Caco-2 (cell line): ENCODE data around the gene IFIH1. TPM values are rescaled to one million over a fixed set of nuclear protein-coding genes. Genes with fewer than 3 reads are reported as not detected.

Experiments used
- BruUV-seq: library from RNA; stranded (reverse); fragments of 400-500 nt; replicated peaks from 2 replicates; lab custom pipeline; 2021; lab: Mats Ljungman, UMichigan
- CTCF ChIA-PET: fragments of 300-600 bp; sonication (Branson Sonifier 250); formaldehyde crosslinking; loops from one replicate; lab custom pipeline; 2022; ENCODE audit warnings: antibody characterized with exemption; lab: Charles Lee
- POLR2A ChIA-PET: fragments of 300-600 bp; sonication (Branson Sonifier 250); formaldehyde crosslinking; loops from one replicate; lab custom pipeline; 2022; ENCODE audit warnings: antibody characterized with exemption; lab: Charles Lee
- DNase-seq, 2 experiments: peaks; one replicate each; pipeline versions ENCODE4 v3.0.0 to v3.0.0-alpha.2; 2020 to 2022
- H3K27me3 ChIP-seq: replicated peaks from 2 replicates; pipeline ENCODE4 v1.6.0; 2011; ENCODE audit warnings: low read length; ENCODE audit not compliant: control insufficient read depth, insufficient read depth
- H3K36me3 ChIP-seq: 2 replicates; pipeline ENCODE4 v1.5.1; 2011; ENCODE audit warnings: low read length; ENCODE audit not compliant: control insufficient read depth, insufficient read depth
- H3K4me1 ChIP-seq: fragments of 250-450 bp; sonication (Bioruptor Pico); 2 replicates; pipeline ENCODE4 v1.5.1; 2020; ENCODE audit warnings: mild to moderate bottlenecking
- H3K4me3 ChIP-seq: 2 replicates; pipeline ENCODE4 v1.5.1; 2011; ENCODE audit warnings: low read depth, mild to moderate bottlenecking, control low read depth, low read length
- H3K9me3 ChIP-seq: fragments of 250-450 bp; sonication (Bioruptor Pico); 2 replicates; pipeline ENCODE4 v1.5.1; 2020; ENCODE audit warnings: mild to moderate bottlenecking, moderate library complexity
- H3K27ac Mint-ChIP-seq: one replicate; pipeline ENCODE4 v1.8.0; 2022; ENCODE audit warnings: mixed read lengths; ENCODE audit not compliant: unreplicated experiment
- H3K27me3 Mint-ChIP-seq: one replicate; pipeline ENCODE4 v1.8.0; 2022; ENCODE audit warnings: mixed read lengths; ENCODE audit not compliant: insufficient read depth, unreplicated experiment
- H3K36me3 Mint-ChIP-seq: one replicate; pipeline ENCODE4 v1.8.0; 2022; ENCODE audit warnings: mild to moderate bottlenecking, mixed read lengths; ENCODE audit not compliant: insufficient read depth, unreplicated experiment
- H3K4me1 Mint-ChIP-seq: one replicate; pipeline ENCODE4 v1.8.0; 2022; ENCODE audit warnings: low read depth, mixed read lengths; ENCODE audit not compliant: unreplicated experiment
- H3K4me3 Mint-ChIP-seq: one replicate; pipeline ENCODE4 v1.8.0; 2022; ENCODE audit warnings: mild to moderate bottlenecking, moderate library complexity, mixed read lengths; ENCODE audit not compliant: unreplicated experiment
- H3K9me3 Mint-ChIP-seq: one replicate; pipeline ENCODE4 v1.8.0; 2022; ENCODE audit warnings: mixed read lengths; ENCODE audit not compliant: unreplicated experiment
- intact Hi-C: fragments of 100-400 bp; cut with micrococcal nuclease; formaldehyde crosslinking; loops from one replicate; pipeline ENCODE4 v1.10.0; 2022; ENCODE audit not compliant: unreplicated experiment
- total RNA-seq: library from RNA; stranded (reverse); gene quantifications from 2 replicates; pipeline ENCODE4 v1.2.3, GENCODE V29; 2022
- TF ChIP-seq, protein P1 (sequence below), 2 experiments: fragments of 200-600 bp in 1 of 2; IDR thresholded peaks; 1 replicate in 1 of 2; 2 replicates in 1 of 2; pipeline versions ENCODE4 v1.5.1 to v1.8.0; 2011 to 2022; ENCODE audit warnings: antibody characterized with exemption in 1 of 2, control low read depth in 1 of 2, inconsistent platforms in 1 of 2, low read depth in 1 of 2, low read length in 1 of 2, mild to moderate bottlenecking in 1 of 2, moderate library complexity in 1 of 2; ENCODE audit not compliant: insufficient read depth in 1 of 2, severe bottlenecking in 1 of 2, unreplicated experiment in 1 of 2

Gene IFIH1
- total RNA-seq, 1 experiment from 2014 or later, result 3.4 TPM

DNA sequence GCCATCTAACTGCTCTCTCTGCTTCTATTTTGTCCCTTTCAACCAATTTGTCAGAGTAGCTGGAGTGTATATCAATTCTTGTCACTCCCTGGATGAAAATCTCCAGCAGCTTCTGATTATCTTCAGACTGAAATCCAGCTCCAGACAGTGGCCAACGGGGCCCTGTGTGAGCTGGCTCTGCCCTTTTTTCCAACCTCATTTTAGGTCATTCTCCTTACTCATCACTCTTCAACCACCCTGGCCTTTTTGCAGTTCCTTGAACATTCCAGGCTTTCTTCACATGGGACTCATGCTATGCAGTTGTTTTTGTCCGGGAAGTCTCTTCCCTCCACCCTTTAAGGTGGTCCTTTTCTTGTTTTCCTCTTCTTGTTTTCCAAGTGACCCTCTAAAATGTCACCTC, 59.8 kb downstream of the IFIH1 start:
- Mint-ChIP-seq H3K27me3 (no peaks in the 10 kb centered on the region), H3K4me1 (no peaks in the 10 kb centered on the region), H3K27ac (no peak overlapping the region), H3K4me3 (no peak overlapping the region), H3K9me3 (no peaks in the 10 kb centered on the region), H3K36me3 (no peaks in the 10 kb centered on the region)
- intact Hi-C loops, result no loop called here
- ChIA-PET POLR2A (no interaction called here), CTCF (no interaction called here)
- no peak overlapping the region for H3K4me3 ChIP-seq
- H3K4me1 ChIP-seq, result no peaks in the 10 kb centered on the region
- no peaks in the 10 kb centered on the region for H3K36me3 ChIP-seq
- TF ChIP-seq, protein P1, sequence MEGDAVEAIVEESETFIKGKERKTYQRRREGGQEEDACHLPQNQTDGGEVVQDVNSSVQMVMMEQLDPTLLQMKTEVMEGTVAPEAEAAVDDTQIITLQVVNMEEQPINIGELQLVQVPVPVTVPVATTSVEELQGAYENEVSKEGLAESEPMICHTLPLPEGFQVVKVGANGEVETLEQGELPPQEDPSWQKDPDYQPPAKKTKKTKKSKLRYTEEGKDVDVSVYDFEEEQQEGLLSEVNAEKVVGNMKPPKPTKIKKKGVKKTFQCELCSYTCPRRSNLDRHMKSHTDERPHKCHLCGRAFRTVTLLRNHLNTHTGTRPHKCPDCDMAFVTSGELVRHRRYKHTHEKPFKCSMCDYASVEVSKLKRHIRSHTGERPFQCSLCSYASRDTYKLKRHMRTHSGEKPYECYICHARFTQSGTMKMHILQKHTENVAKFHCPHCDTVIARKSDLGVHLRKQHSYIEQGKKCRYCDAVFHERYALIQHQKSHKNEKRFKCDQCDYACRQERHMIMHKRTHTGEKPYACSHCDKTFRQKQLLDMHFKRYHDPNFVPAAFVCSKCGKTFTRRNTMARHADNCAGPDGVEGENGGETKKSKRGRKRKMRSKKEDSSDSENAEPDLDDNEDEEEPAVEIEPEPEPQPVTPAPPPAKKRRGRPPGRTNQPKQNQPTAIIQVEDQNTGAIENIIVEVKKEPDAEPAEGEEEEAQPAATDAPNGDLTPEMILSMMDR (IDR thresholded peaks at IDR 0.05; ENCODE audit: insufficient read depth in 1 of 2, low read depth in 1 of 2, low read length in 1 of 2, severe bottlenecking in 1 of 2, unreplicated experiment in 1 of 2), result no peak
- no TSS peak for BruUV-seq
- H3K9me3 ChIP-seq, result no peaks in the 10 kb centered on the region
- no peak for DNase-seq
- H3K27me3 ChIP-seq, result no peaks in the 10 kb centered on the region

DNA sequence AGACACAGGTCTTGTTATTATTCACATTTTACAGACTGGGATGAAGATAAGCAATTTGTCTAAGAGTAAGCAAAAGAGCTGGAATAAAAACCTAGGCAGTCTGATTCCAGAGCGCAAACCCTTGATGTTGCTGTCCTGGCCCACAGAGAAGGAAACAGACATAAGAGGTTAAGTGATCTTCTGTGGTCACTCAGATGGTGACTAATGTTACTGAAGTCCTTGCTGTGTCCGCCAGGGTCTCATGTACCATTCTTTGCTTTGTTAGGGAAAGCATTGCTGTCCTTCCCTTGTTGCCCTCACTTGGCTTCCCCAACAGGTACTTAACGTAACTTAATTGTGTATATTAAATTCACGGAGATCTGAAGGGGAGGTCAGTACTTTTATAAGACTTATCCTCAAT, 60.3 kb downstream of the IFIH1 start:
- Mint-ChIP-seq H3K36me3 (no peaks in the 10 kb centered on the region), H3K27me3 (no peaks in the 10 kb centered on the region), H3K4me3 (no peak overlapping the region), H3K4me1 (no peaks in the 10 kb centered on the region), H3K9me3 (no peaks in the 10 kb centered on the region), H3K27ac (no peak overlapping the region)
- TF ChIP-seq, protein P1 (IDR thresholded peaks at IDR 0.05; ENCODE audit: insufficient read depth in 1 of 2, low read depth in 1 of 2, low read length in 1 of 2, severe bottlenecking in 1 of 2, unreplicated experiment in 1 of 2), result no peak
- intact Hi-C loops, result no loop called here
- ChIA-PET POLR2A (no interaction called here), CTCF (no interaction called here)
- no peak for DNase-seq
- Histone ChIP-seq H3K9me3 (no peaks in the 10 kb centered on the region), H3K36me3 (no peaks in the 10 kb centered on the region), H3K27me3 (no peaks in the 10 kb centered on the region), H3K4me1 (no peaks in the 10 kb centered on the region), H3K4me3 (no peak overlapping the region)
- no TSS peak for BruUV-seq

DNA sequence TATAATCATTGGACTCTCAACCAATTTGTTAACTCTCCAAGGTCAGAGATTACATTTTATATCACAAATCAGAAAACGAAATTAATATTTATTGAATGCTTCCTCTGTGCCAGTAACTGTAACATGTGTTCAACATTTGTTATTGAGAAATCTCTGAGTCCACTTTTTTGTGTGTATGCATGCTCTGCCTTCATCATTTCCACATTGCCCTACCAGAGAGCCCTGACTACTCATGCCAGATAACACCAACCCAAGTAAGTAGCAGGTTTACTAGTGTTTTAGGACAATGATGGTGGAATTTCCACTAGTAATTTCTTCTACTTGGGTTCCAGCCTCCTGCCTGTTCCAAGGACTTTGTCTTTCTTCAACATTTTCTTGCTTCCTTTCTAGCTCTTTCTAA, 61.1 kb downstream of the IFIH1 start:
- ChIA-PET CTCF (no interaction called here), POLR2A (no interaction called here)
- TF ChIP-seq, protein P1 (IDR thresholded peaks at IDR 0.05; ENCODE audit: insufficient read depth in 1 of 2, low read depth in 1 of 2, low read length in 1 of 2, severe bottlenecking in 1 of 2, unreplicated experiment in 1 of 2), result no peak
- no peak for DNase-seq
- Histone ChIP-seq H3K4me3 (no peak overlapping the region), H3K9me3 (no peaks in the 10 kb centered on the region), H3K36me3 (no peaks in the 10 kb centered on the region), H3K4me1 (no peaks in the 10 kb centered on the region), H3K27me3 (no peaks in the 10 kb centered on the region)
- no TSS peak for BruUV-seq
- no peaks in the 10 kb centered on the region for H3K36me3 Mint-ChIP-seq
- H3K4me3 Mint-ChIP-seq, result no peak overlapping the region
- H3K9me3 Mint-ChIP-seq, result no peaks in the 10 kb centered on the region
- intact Hi-C loops, result no loop called here
- no peaks in the 10 kb centered on the region for H3K4me1 Mint-ChIP-seq
- no peaks in the 10 kb centered on the region for H3K27me3 Mint-ChIP-seq
- no peak overlapping the region for H3K27ac Mint-ChIP-seq
